HG03039 (cell line): ENCODE data around the gene NR1H4.
"Not testable (repeated sequence)": the region's sequence is repeated elsewhere in the genome, so short reads cannot be mapped to it uniquely, and the experiment has no call there.

Source experiments
- ATAC-seq: cut with Tn5 transposase; IDR thresholded peaks from one replicate; pipeline ENCODE4 v1.9.1; 2021; ENCODE audit warnings: mild to moderate bottlenecking, moderate library complexity; ENCODE audit not compliant: unreplicated experiment

NR1H4 gene

GRCh38 chr12:100508751-100509150 is 35.1 kb downstream of the NR1H4 start:
- no peak for ATAC-seq

- ATAC-seq = no peak
Measured at GRCh38 chr12:100512692-100513091, 39.0 kb downstream of the NR1H4 start.

- ATAC-seq = no peak
Measured at GRCh38 chr12:100515968-100516367, 42.3 kb downstream of the NR1H4 start.

- no peak for ATAC-seq
Measured at GRCh38 chr12:100518376-100518775, 44.7 kb downstream of the NR1H4 start.

GRCh38 chr12:100520048-100520769 is 46.5 kb downstream of the NR1H4 start:
- no peak for ATAC-seq

- ATAC-seq = no peak
Measured at GRCh38 chr12:100521958-100522357, 48.3 kb downstream of the NR1H4 start.

GRCh38 chr12:100528034-100528433 is 54.4 kb downstream of the NR1H4 start:
- ATAC-seq = no peak

GRCh38 chr12:100528471-100529127 is 54.9 kb downstream of the NR1H4 start:
- no peak for ATAC-seq

GRCh38 chr12:100529756-100530350 is 56.2 kb downstream of the NR1H4 start:
- ATAC-seq = no peak

- ATAC-seq = no peak
Measured at GRCh38 chr12:100533376-100533775, 59.7 kb downstream of the NR1H4 start.

GRCh38 chr12:100534625-100535227 is 61.1 kb downstream of the NR1H4 start:
- ATAC-seq = no peak

- ATAC-seq = no peak
Measured at GRCh38 chr12:100539202-100539601, 65.5 kb downstream of the NR1H4 start.

- no peak for ATAC-seq
Measured at GRCh38 chr12:100544165-100544564, 70.5 kb downstream of the NR1H4 start.

GRCh38 chr12:100545092-100545491 is 71.4 kb downstream of the NR1H4 start:
- ATAC-seq = no peak

- ATAC-seq = no peak
Measured at GRCh38 chr12:100553936-100554335, 80.3 kb downstream of the NR1H4 start.

- no peak for ATAC-seq
Measured at GRCh38 chr12:100554608-100555077, 81.0 kb downstream of the NR1H4 start.

- no peak for ATAC-seq
Measured at GRCh38 chr12:100555722-100556121, 82.1 kb downstream of the NR1H4 start.

- ATAC-seq = no peak
Measured at GRCh38 chr12:100557357-100557756, 83.7 kb downstream of the NR1H4 start.

- not testable (repeated sequence) for ATAC-seq
Measured at GRCh38 chr12:100559261-100559660, 85.6 kb downstream of the NR1H4 start.

GRCh38 chr12:100564090-100564489 is 90.4 kb downstream of the NR1H4 start:
- ATAC-seq = no peak

GRCh38 chr12:100564905-100565467 is 91.3 kb downstream of the NR1H4 start:
- no peak for ATAC-seq
